GM18526 (cell line): ENCODE data around the gene SLC49A3.

Experiments used
- POLR2A ChIP-seq: IDR thresholded peaks from 3 replicates; pipeline ENCODE4 v1.6.1; 2011; ENCODE audit not compliant: insufficient read length; ENCODE audit errors: extremely low read depth

SLC49A3 gene

DNA sequence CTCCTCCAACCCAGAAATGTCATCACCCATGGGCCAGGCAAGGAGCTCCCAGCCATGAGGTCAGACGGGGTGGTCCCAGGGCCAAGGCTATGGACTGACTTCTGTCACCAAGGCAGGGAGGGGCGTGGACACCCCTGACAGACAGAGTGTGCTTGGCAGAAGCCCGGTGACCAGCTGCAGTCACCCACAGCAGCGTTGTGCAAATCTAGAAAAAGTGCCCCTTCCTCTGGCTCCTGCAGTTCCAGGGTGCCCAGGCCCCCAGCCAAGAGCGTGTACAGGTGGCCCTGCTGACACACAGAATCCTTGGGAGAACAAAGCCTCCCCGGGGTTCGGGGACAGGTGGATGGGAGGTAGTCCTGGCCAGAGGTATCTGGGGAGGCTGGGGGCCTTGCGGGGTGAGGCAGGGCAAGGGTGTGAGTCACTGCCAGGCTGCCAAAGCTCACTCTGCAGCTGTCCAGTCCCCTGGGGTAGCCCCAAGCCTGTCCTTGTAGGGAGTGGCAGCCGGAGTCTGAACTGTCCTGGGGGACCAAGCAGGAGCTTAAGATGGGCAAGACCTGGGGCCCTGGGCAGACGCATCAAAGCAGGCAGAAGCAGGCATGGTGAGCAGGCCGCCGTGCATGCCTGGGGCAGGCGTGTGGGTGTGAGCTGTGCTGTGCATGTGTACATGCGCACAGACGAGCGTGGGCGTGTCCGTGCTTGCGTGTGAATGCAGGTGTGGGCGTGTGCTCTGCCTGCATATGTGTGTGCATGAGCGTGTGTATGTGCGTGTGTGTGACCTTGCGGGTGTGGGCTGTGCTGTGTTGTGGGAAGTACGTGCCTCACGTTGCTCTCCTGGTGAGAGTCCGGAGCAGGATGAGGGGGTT is 11.3 kb downstream of the SLC49A3 start:
- no peak for TF ChIP-seq POLR2A

DNA sequence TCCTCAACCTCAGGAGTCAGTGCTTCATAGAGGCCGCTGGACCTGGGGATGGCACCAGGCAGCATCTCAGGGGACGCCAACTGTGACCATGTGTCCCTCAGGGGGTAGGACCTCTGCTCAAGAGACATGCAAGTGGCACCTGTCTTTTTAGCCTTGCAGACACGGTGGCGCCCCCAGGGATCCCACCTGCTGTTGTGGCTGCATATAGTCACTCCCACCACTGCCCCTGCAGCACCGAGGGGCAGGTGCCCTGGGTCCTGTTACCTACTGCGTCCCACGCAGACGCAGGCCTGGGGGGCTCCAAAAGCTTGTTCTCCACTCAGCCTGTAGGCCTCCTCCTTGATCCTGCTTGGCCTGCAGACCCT is 12.1 kb downstream of the SLC49A3 start:
- TF ChIP-seq POLR2A: no peak

DNA sequence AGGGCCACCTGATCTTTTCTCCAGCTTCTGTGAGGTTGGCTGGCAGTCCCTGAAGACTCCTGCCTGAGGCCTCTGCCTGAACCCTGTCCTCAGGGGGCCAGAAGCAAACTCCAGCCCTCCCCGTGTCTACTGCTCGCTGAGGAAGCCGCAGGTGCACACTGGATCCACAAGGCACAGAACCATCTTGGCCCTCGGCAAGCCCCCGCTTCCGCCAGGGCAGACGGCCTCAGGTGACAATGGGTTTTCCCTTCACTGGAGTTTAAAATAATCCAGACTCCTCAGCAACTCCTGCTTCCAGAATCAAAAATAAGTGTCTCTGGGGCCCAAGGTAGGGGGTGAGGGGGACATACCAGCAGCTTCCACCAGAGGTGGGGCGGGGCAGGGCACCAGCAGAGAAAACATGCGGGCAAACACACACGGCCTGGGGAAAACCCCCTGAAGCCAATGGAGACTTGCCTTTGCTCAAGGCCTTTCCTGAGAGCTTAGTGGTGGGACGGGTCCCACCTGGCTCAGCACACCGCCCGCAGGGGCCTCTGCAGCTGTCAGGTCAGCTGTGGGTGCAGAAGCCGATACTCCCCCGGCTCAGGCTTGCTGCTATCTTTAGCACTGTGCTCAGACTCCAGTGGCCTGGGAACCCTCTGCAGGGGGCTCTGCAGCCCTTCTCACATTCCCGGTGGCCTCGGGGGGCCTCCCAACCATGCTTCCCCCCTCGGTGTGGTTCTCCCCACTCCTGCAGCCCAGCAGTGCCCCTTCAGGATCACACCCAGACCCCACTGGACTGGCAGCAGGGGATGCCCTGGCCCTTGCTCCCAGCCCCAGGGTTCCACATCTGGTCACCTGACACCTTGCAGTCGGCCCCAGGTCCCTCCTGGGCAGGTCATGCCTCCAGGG is 12.7 kb downstream of the SLC49A3 start:
- no peak for TF ChIP-seq POLR2A

DNA sequence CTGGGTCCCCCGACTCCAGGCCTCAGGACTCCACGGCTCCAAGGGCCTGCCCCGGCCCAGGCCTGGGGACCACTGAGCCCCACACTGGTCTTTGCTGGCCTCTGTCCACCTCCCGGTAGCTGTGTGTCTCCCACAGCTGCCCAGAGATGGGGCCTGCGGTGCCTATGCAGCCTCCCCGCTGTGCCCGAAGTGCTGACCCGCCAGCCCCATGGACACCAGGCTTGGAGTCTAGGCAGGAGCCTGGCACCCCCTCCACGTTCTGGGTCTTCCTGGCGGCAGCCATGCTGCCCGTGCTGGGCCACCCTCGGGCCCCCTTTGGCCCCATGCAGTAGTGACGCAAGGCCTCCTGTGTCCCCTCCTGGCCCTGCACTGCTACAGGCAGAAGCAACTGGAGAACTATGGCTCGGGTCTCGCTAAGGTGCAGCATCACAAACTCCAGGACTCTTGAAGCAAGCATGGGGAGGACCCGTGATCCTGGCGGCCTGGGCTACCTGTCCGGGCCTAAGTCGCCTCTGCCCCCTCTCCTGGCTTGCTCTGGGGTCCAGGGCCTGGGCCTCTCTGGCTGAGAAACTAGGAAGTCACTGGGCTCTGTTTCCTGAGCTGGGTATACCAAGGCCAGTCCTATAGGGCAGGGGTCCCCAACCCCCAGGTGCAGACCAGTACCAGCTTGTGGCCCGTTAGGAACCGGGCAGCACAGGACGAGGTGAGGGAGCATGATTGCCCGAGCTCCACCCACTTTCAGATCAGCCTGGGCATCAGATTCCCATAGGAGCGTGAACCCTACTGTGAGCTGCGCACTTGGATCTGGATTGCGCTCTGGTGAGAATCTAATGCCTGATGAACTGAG is 13.7 kb downstream of the SLC49A3 start:
- TF ChIP-seq POLR2A: no peak

DNA sequence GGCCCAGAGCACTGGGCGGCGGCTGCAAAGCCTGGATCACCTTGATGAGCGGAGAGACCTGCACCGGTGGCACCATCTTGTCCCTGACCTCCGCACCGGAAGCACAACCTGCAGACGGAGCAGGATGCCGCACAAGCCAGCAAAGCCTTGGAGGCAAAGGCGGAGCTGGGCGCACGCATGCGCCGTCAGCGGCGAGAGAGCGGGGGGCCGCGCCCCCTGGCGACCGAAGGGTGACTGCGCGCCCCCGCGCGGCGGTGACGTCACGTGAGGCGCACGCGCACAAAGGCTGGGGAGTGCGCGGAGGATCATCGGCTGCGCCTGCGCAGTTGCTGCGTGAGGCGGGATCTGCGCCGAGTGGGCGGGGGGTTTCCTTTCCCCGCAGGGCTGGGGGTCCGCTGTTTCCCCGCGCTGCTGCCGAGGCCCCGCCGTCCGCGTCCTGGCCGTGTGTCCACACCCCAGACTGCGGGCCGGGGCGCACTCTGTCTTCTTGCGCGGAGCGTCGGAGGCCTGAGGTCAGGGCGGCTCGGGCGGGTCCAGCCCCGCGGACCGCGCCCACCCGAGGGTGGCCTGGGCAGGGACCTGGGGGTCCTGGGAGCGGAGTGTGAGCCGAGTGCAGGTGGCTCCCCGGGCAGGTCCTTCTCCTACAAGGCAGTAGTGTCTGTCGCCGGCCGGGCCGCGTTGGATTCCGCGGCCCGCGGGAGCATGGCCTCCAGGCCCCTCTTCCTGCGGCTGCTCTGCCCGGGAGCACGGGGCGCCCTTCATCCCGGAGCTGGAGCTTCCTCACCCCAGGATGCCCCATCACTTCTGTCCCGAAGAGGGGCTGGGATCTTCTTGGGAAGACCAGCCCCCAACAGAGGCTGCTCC is 14.5 kb downstream of the SLC49A3 start, which contains the start of the genes ATP5ME and MYL5:
ATP5ME (minus strand) TSS at position 105 of the 864 bp plus-strand sequence; CDS start at position 76, 29 bp downstream.
MYL5 (plus strand) TSS at position 371 of the 864 bp plus-strand sequence. CDS start 3,485 bp downstream, outside the sequence.
- peak; percentile 90 for TF ChIP-seq POLR2A

DNA sequence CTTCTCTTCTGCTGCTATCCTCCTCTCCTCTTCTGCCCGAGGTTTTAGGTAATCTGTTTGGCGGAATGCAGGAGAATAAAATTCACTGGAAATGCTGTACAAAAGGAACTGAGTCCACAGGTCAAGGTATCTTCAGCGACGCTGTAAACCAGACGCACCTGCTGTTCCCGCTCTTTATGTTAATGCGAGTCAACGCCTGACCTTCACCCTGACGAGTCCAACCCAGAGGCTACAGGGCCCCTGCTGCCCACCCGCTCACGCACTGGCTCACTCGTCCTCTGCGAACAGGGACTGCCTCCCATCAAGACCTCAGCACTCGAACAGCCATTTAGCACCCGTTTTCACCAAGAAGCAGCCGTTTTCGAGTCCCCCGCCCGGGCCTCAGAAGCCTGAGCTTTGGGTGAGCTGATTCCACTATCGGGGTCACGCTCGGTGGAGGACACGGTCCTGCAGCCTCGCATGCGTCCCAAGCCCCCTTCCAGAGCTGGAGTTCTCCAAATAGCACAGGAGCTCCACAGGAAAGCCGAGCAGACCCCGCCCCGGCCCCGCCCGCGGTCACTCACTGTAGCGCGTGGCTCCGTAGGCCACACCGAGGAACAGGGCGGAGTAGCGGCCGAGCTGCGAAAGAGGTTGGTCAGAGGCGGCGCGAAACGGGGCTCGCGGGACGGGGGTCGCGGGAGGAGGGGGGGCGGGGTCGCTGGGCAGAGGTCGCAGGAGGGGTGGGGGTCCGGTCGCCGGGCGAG is 15.4 kb downstream of the SLC49A3 start:
- no peak for TF ChIP-seq POLR2A

DNA sequence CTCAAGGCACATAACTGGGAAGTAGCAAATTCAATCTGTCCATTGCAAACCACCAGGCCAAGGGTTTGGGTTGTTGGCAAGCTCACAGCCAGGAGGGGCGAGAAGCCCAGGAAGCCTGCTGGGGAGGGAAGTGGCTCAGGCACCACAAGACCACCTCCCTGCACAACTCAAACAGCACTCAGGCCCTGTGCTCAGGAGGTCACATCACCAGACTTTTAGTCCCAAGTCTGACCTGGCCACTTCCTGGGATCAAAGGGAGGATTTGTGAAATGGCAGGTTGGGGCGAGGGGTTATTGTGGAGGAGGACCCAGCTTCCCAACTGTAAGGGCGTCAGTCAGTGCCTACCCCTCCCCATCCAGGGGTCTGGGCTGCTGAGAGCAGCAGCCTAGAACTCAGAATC is 17.2 kb downstream of the SLC49A3 start:
- TF ChIP-seq POLR2A: no peak

DNA sequence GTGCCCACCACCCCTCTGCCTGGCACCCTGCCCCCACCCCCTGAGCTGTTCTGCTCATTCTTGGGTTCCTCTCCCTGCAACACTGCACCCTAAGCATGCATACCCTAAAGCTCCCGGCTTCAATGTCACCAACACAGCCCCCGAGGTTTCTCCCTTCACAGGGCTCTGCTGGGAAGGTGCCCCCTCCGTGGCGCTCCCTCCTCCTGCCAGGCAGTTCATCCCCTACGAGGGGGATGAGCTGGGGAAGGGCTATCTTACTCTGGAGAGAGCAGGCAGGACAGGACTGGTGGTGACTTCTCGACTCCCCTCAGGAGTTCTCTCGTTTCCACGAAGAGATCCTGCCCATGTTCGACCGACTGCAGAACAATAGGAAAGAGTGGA is 21.4 kb downstream of the SLC49A3 start:
- no peak for TF ChIP-seq POLR2A

DNA sequence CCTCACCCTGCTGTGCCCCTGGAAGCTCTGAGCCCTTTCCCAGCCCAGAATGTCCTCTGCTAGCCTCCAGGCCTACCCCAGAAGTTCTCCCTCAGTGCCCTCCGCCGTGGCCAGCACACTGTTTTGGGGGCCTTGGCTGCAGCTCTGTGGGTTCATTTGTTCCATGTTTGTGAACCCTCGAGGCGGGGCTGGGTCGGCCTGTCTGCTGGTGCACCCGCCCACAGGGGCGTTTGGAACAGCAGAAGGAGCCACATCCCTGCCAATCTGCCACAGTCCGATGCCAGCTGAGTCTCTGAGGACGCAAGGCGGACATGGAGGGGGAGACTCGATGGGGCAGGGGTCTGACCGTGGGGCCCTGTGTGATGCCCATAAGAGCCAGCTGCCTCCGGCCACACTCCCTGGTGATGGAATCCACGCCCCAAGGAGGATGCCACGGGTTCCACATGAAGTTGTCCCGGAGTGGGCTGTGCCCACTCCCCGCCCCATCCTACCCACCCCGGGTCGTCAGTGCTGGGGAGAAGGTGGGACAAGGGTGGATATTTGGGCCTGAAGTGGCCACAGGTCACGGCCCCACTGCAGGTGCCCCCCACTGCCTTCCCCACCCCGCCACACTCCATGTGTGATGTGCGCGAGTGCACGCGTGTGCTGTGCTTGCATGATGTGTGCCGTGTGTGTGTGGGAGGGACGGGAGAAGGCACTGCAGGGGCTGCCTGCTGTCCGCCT is 22.0 kb downstream of the SLC49A3 start:
- TF ChIP-seq POLR2A: no peak

DNA sequence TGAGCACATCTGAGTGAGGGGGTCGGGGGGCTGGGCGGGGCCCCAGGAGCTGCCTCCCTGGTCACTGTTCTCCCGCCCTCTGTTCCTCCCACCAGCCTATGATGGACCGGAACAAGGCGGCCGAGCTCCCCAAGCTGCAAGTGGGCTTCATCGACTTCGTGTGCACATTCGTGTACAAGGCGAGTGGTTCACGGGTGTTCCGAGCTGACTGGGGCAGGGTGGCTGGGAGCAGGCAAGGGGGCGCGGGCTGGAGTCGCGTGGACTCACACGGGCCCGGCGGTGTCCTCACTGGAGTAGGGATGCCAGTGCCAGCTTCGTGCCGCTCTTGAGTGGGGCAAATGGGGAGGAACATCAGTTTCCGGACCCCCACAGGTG is 22.5 kb downstream of the SLC49A3 start:
- no peak for TF ChIP-seq POLR2A

DNA sequence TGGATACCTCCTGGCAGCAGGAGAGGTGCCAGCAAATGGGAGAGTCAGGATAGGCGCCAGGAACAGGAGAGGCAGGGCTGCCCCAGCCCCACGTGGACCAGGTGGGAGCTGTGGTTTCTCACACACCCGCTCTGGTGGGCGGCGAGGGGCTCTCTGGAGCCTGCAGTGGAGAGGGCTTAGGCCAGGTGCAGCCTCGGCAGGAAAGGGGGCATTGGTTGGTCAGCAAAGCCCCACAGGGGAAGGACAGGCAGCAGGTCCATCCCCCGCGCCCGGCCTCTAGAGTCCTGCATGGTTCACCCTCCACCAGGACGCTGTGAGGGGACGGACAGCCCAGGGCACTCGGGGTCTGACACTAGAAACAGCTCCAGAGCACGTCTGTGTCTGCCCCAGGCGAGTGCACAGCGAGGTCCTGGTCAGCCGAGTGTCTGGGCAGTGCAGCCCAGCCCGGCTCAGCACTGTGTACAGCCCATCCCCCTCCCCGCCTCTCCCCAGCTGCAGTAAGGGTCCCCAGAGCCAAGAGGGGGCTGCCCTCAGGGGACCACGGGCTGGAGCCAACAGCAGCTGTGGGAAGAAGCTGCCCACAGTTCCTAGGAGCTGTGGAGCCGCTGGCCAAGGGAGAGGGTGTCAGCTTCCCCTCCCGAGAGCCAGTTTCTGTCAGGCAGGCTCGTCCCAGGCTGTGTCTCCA is 23.1 kb downstream of the SLC49A3 start:
- TF ChIP-seq POLR2A: no peak

DNA sequence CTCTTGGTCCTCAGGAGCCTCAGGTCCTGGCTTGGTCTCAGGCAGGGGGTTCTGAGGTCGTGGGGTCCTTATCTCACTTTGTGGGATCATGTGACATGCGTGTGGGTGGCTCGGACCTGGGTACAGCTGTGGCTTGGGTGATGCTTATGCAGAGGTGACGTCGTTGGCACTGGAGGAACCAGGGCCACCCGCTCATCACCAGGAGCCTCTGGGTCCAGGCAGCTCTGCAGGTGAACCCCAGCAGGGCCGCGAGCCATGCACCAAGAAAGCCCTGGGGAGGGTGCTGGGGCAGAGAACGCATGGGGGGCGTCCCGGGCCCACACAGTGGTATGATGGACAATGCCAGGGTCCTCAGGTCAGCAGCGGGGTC is 23.6 kb downstream of the SLC49A3 start:
- no peak for TF ChIP-seq POLR2A
